Effector CD8-positive, alpha-beta T cell (primary cell): ENCODE results near the gene CLDN24.

Experiments
- DNase-seq: peaks from one replicate; lab custom pipeline; 2025; lab: John Stamatoyannopoulos, UW
- total RNA-seq, 4 experiments: gene quantifications; one replicate each; lab custom pipeline; 2026; lab: John Stamatoyannopoulos, UW

CLDN24 gene
- total RNA-seq = 0 reads per million in 4 experiments

- DNase-seq = no peak
These were observed at the start of gene CLDN24 for GRCh38 chr4:183322326-183322725. CLDN24 (minus strand) TSS chr4:183322426; CDS start chr4:183322426, 0 bp downstream.

GRCh38 chr4:183370786-183371185 lies 48.6 kb upstream of the CLDN24 start:
- no peak for DNase-seq

GRCh38 chr4:183369073-183369472 lies 46.8 kb upstream of the CLDN24 start:
- DNase-seq = no peak

- no peak for DNase-seq
These were observed 44.1 kb upstream of the CLDN24 start for GRCh38 chr4:183366206-183366835.

GRCh38 chr4:183364025-183364424 lies 41.8 kb upstream of the CLDN24 start:
- DNase-seq = no peak

DNA sequence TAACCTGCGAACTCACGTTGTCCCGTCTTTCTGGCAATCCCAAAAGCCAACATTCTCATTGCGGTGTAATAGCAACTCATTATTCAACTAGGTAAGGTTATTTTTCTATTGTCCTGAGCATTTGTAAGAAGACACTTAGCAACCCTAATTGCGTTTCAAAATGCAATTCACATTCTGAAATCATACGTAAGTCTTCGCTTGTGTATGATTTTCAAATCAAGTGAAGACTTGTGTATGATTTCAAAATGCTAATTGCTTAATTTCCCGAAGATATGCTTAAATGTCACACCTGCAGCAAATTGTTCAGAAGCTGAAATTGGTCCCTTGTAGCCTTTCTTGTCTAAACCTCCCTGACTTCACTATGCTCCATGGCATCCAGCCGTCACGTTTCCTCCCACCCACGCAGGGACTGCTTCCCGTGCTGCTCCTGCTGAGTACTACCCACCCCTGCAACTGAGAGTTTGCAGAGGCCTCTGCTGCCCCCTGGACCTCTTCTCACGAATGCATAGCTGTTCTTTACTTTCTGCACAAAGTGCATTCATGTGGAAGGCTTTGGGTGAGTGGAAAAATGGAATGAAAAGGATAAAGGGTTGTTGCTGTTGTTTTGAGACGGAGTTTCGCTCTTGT lies 40.8 kb upstream of the CLDN24 start:
- DNase-seq = no peak

GRCh38 chr4:183362036-183362435 lies 39.8 kb upstream of the CLDN24 start:
- DNase-seq = no peak

- no peak for DNase-seq
These were observed 38.1 kb upstream of the CLDN24 start for GRCh38 chr4:183360161-183360919.

GRCh38 chr4:183358215-183358755 lies 36.1 kb upstream of the CLDN24 start:
- DNase-seq = no peak

DNA sequence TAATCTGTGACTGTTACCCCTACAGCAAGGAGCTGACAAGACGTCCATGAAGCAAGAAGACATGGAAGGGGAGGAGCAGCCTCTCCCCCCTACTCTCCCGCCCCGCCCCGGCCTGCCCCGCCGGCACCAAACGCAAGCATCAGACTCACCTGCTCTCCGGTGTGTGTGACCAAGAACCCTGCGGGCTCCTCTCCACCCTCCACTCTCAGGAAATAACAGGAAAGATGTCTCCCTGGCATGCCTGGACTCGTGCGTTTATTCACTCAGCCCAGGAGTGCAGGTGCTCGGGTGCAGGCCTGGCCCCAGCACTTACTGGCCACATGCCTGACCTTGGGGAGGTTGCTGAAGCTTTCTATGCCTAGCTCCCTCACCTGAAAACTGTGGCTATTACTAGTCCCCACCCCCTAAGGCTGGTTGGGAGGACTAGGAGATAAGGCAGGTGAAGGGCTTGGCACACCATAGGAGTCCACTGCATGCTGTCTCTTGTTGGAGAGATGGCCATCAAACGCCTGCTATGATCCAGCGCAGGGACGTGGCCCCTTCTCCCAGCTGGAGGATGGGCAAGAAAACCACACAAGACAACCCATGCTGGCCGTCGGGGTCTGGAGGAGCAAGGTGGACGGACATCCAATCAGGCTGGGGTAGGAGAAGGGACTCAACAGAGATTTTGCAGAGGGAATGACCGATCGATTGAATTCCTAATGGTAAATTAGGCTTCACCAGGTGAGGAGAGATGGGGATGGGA lies 34.9 kb upstream of the CLDN24 start:
- DNase-seq = no peak

GRCh38 chr4:183356173-183356830 lies 34.1 kb upstream of the CLDN24 start:
- DNase-seq = no peak

- no peak for DNase-seq
These were observed 33.2 kb upstream of the CLDN24 start for GRCh38 chr4:183355405-183355804.

- DNase-seq = no peak
These were observed 32.0 kb upstream of the CLDN24 start for GRCh38 chr4:183354219-183354618.

GRCh38 chr4:183353557-183353956 lies 31.3 kb upstream of the CLDN24 start:
- DNase-seq = no peak

- DNase-seq = no peak
These were observed 30.3 kb upstream of the CLDN24 start for GRCh38 chr4:183352546-183352945.

DNA sequence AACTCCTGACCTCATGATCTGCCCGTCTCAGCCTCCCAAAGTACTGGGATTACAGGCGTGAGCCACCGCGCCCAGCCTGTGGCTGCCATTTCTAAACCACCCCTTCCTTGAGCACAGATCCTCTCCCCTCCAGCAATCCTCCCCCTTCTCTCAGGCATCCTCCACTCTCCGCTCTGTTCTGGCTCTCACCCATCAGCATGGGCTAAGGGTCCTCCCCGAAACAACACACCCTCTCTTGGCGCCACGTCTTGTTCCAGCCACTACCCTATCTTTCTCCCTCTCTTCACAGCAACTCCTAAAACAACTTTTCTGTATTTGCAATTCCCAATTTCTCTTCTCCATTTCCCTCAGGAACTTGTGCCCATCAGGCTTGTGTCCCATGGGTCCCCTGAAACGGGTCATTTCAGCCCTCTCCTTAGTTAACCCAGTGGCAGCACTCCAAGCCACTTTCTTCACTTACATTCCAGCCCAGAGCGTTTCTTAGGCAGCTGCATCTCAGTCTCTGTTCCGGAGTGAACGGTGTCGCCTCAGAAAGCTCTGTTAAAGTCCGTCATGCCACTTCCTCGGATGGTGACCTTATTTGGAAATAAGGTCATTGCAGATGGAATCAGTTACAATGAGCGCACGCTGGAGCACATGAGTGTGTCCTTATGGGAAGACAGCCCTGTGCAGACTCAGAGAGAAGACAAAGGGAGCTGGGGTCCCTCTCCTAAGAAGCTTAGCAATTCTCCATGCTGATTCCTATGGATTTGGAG lies 28.3 kb upstream of the CLDN24 start:
- no peak for DNase-seq

- DNase-seq = no peak
These were observed 27.4 kb upstream of the CLDN24 start for GRCh38 chr4:183349673-183350072.

- DNase-seq = no peak
These were observed 26.8 kb upstream of the CLDN24 start for GRCh38 chr4:183348706-183349659.

GRCh38 chr4:183348136-183348535 lies 25.9 kb upstream of the CLDN24 start:
- no peak for DNase-seq

- no peak for DNase-seq
These were observed 25.3 kb upstream of the CLDN24 start for GRCh38 chr4:183347566-183347965.
